Liver (tissue), 2 donors: Measurements from ENCODE around the gene HS6ST3.

Experiments
- ATF3 ChIP-seq: IDR thresholded peaks from 2 replicates; pipeline ENCODE4 v1.6.1; 2016; ENCODE audit warnings: antibody characterized with exemption
- REST ChIP-seq: IDR thresholded peaks from 2 replicates; pipeline ENCODE4 v1.6.1; 2016; ENCODE audit warnings: antibody characterized with exemption, mild to moderate bottlenecking
- donor health status: healthy.

DNA sequence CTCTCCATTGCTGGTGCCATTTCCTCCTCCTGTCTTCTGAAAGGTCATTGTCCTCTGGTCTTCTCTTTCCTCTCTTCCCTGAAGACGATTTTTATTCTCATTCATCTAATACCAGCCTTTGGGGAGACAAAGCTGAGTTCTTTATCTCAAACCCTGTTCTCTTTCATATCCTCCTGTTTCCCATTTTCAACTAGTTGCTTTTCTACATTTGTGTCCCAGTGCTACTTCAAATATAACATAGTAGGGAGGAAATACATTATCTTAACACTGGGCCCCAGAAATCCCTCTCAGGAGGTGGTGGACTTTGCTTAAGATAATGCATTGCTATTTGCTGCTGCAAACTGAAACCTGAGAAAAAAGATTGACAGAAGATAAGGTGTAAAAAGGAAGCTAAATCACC is 159.1 kb downstream of the HS6ST3 start:
- no peak for TF ChIP-seq ATF3
- TF ChIP-seq REST = no peak
